K562 (cell line): ENCODE data around the gene RMC1. TPM values are rescaled to one million over a fixed set of nuclear protein-coding genes. Genes with fewer than 3 reads are reported as not detected.
A peak's percentile ranks its signal among the peaks of the same experiment; 100 is the strongest.

ENCODE experiments used
- ATF1 ChIP-seq, 2 experiments: fragments of 450-650 bp in 1 of 2; IDR thresholded peaks; 2 replicates each; pipeline ENCODE4 v1.6.1; 2016; ENCODE audit warnings: missing compliant biosample characterization in 1 of 2, missing genetic modification characterization in 1 of 2
- BRD9 ChIP-seq: fragments of 450-650 bp; IDR thresholded peaks from 2 replicates; pipeline ENCODE4 v1.6.1; 2018; ENCODE audit warnings: low read depth; ENCODE audit not compliant: partially characterized antibody
- BRF2 ChIP-seq: IDR thresholded peaks from 3 replicates; pipeline ENCODE4 v1.6.1; 2011; ENCODE audit warnings: borderline replicate concordance, mild to moderate bottlenecking; ENCODE audit not compliant: insufficient read length, insufficient read depth
- CBFA2T3 ChIP-seq: fragments of 450-650 bp; IDR thresholded peaks from 2 replicates; pipeline ENCODE4 v1.6.1; 2017
- CEBPB ChIP-seq: fragments of 450-650 bp; IDR thresholded peaks from 2 replicates; pipeline ENCODE4 v1.6.1; 2016; ENCODE audit warnings: missing genetic modification characterization, missing compliant biosample characterization
- CEBPG ChIP-seq, 3 experiments: fragments of 200-800 bp in 1 of 3; sonication (Bioruptor generic) in 1 of 3; sonication (generic) in 1 of 3; formaldehyde crosslinking in 1 of 3; IDR thresholded peaks in 2 of 3; conservative IDR thresholded peaks in 1 of 3; 2 replicates each; pipeline versions ENCODE4 v1.6.1 to v1.8.0; 2016 to 2022; ENCODE audit warnings: missing compliant biosample characterization in 2 of 3, missing genetic modification characterization in 2 of 3, mild to moderate bottlenecking in 1 of 3, missing genetic modification reagents in 1 of 3
- ELF1 ChIP-seq: fragments of 200-800 bp; sonication (Bioruptor generic); IDR thresholded peaks from 2 replicates; pipeline ENCODE4 v1.6.1; 2016; ENCODE audit warnings: missing genetic modification characterization, missing compliant biosample characterization
- ESRRB ChIP-seq: fragments of 250-450 bp; sonication (Bioruptor Pico); IDR thresholded peaks from 2 replicates; pipeline ENCODE4 v1.5.0; 2020; ENCODE audit warnings: mild to moderate bottlenecking, moderate library complexity, borderline replicate concordance
- FOXK2 ChIP-seq, 2 experiments: fragments of 450-650 bp; IDR thresholded peaks in 1 of 2; conservative IDR thresholded peaks in 1 of 2; 2 replicates each; pipeline ENCODE4 v1.6.1; 2016; ENCODE audit warnings: low read depth in 2 of 2, mild to moderate bottlenecking in 1 of 2
- GATAD2A ChIP-seq: fragments of 450-650 bp; IDR thresholded peaks from 2 replicates; pipeline ENCODE4 v1.6.1; 2017
- HCFC1 ChIP-seq: IDR thresholded peaks from 2 replicates; pipeline ENCODE4 v1.6.1; 2012; ENCODE audit warnings: low read depth, low read length, improper control_type of control experiment
- HLTF ChIP-seq: fragments of 450-650 bp; IDR thresholded peaks from 2 replicates; pipeline ENCODE4 v1.6.1; 2016
- HNRNPUL1 ChIP-seq: fragments of 200-400 bp; formaldehyde crosslinking; IDR thresholded peaks from 2 replicates; pipeline ENCODE4 v1.6.1; 2017; ENCODE audit warnings: low read length
- KAT2B ChIP-seq: IDR thresholded peaks from one replicate; pipeline ENCODE4 v1.6.1; 2012; ENCODE audit warnings: low read depth, mild to moderate bottlenecking, control low read depth, inconsistent platforms, low read length, moderate library complexity
- LEF1 ChIP-seq: fragments of 450-650 bp; IDR thresholded peaks from 2 replicates; pipeline ENCODE4 v1.6.1; 2016; ENCODE audit warnings: mild to moderate bottlenecking
- MAFG ChIP-seq: fragments of 450-650 bp; conservative IDR thresholded peaks from 2 replicates; pipeline ENCODE4 v1.6.1; 2016; ENCODE audit warnings: missing genetic modification characterization, missing compliant biosample characterization
- MCM2 ChIP-seq: fragments of 450-650 bp; IDR thresholded peaks from 2 replicates; pipeline ENCODE4 v1.6.1; 2017; ENCODE audit warnings: low read depth, mild to moderate bottlenecking
- NFE2 ChIP-seq: IDR thresholded peaks from 2 replicates; pipeline ENCODE4 v1.6.1; 2014; ENCODE audit warnings: antibody characterized with exemption, low read depth
- NONO ChIP-seq, 2 experiments: fragments of 200-400 bp in 1 of 2; fragments of 450-650 bp in 1 of 2; formaldehyde crosslinking in 1 of 2; IDR thresholded peaks; 2 replicates each; pipeline ENCODE4 v1.6.1; 2017; ENCODE audit warnings: low read depth in 2 of 2, mild to moderate bottlenecking in 2 of 2, moderate library complexity in 2 of 2, low read length in 1 of 2
- PHB2 ChIP-seq: fragments of 450-650 bp; IDR thresholded peaks from 2 replicates; pipeline ENCODE4 v1.6.1; 2017; ENCODE audit warnings: low read depth
- PHF20 ChIP-seq: fragments of 450-650 bp; IDR thresholded peaks from 2 replicates; pipeline ENCODE4 v1.6.1; 2018; ENCODE audit not compliant: partially characterized antibody
- PML ChIP-seq: IDR thresholded peaks from 2 replicates; pipeline ENCODE4 v1.6.1; 2012; ENCODE audit warnings: low read length, inconsistent platforms
- SAP30 ChIP-seq: fragments of 200-600 bp; sonication (generic); IDR thresholded peaks from 2 replicates; pipeline ENCODE4 v1.6.1; 2012; ENCODE audit warnings: borderline replicate concordance, low read depth, mild to moderate bottlenecking, moderate library complexity, low read length, control low read depth, inconsistent platforms; ENCODE audit not compliant: insufficient read depth, poor library complexity, severe bottlenecking
- SMAD4 ChIP-seq: fragments of 250-450 bp; sonication (Bioruptor Pico); conservative IDR thresholded peaks from 2 replicates; pipeline ENCODE4 v1.8.0; 2021; ENCODE audit warnings: inconsistent platforms, mild to moderate bottlenecking, moderate library complexity
- TGIF2 ChIP-seq: sonication (generic); formaldehyde crosslinking; IDR thresholded peaks from 2 replicates; pipeline ENCODE4 v1.8.1; 2022; ENCODE audit warnings: mild to moderate bottlenecking, missing genetic modification reagents, moderate library complexity
- TRIM24 ChIP-seq, 2 experiments: fragments of 450-650 bp; IDR thresholded peaks; 2 replicates each; pipeline ENCODE4 v1.6.1; 2016
- U2AF2 ChIP-seq: fragments of 200-400 bp; formaldehyde crosslinking; optimal IDR thresholded peaks from 2 replicates; pipeline ENCODE3; 2017; ENCODE audit warnings: low read depth, mild to moderate bottlenecking, low read length
- ZFX ChIP-seq: sonication (generic); formaldehyde crosslinking; IDR thresholded peaks from 2 replicates; pipeline ENCODE4 v1.8.0; 2022; ENCODE audit warnings: mild to moderate bottlenecking, missing genetic modification reagents, moderate library complexity
- ZNF12 ChIP-seq: sonication (generic); formaldehyde crosslinking; IDR thresholded peaks from 2 replicates; pipeline ENCODE4 v1.4.0; 2020; ENCODE audit warnings: mild to moderate bottlenecking, missing genetic modification reagents
- ZNF311 ChIP-seq: fragments of 250-450 bp; sonication (Bioruptor Pico); IDR thresholded peaks from 2 replicates; pipeline ENCODE4 v1.4.0; 2020; ENCODE audit warnings: mild to moderate bottlenecking, moderate library complexity
- ZNF316 ChIP-seq: fragments of 450-650 bp; IDR thresholded peaks from 2 replicates; pipeline ENCODE4 v1.6.1; 2016
- ZNF668 ChIP-seq: fragments of 250-450 bp; sonication (Bioruptor Pico); IDR thresholded peaks from 2 replicates; pipeline ENCODE4 v1.8.0; 2022; ENCODE audit warnings: mild to moderate bottlenecking, inconsistent platforms
- polyA plus RNA-seq, 8 experiments: library from polyadenylated mRNA; depleted of rRNA in 4 of 8; stranded (reverse) in 5 of 8; unstranded in 3 of 8; fragments of >200 nt; fragmentation: Nextera tagmentation in 2 of 8; fragmentation: Illumina TruSeq in 1 of 8; extraction: Ambion mirVana in 2 of 8; extraction: Trizol in 1 of 8; gene quantifications; 2 replicates each; pipeline versions ENCODE4 v1.2.1 to v1.2.3, GENCODE V29; 2011 to 2014; ENCODE audit warnings: inconsistent platforms in 1 of 8, missing spikeins in 1 of 8
- total RNA-seq, 7 experiments: library from RNA; depleted of rRNA in 6 of 7; stranded (reverse); fragments of >200 nt in 6 of 7; fragmentation: Illumina TruSeq in 2 of 7; extraction: Trizol in 2 of 7; gene quantifications; 2 replicates each; pipeline versions ENCODE4 v1.2.1 to v1.2.3, GENCODE V29; 2011 to 2021; ENCODE audit warnings: low replicate concordance in 1 of 7

The RMC1 gene
- total and polyA plus RNA-seq, 9 of the 15 experiments (the other 6 are each of a cell fraction or from before 2014, with no cell fraction given): 7.5 to 42.4 (median 35.5) TPM

GRCh38 chr18:23568281-23569138 is 65.2 kb downstream of the RMC1 start (continued):
- no peak for TF ChIP-seq BRF2
- no peak for TF ChIP-seq TRIM24 (IDR thresholded peaks at IDR 0.05)
- TF ChIP-seq SMAD4: no peak
- no peak for TF ChIP-seq HCFC1
- TF ChIP-seq GATAD2A: no peak
- TF ChIP-seq FOXK2 (conservative IDR thresholded peaks at IDR 0.05 in 1 of 2, IDR thresholded peaks at IDR 0.05 in 1 of 2; ENCODE audit: low read depth in 2 of 2): no peak
- no peak for TF ChIP-seq PHB2
- TF ChIP-seq ATF1 (CRISPR knock-in tag; IDR thresholded peaks at IDR 0.05): no peak
- no peak for TF ChIP-seq ATF1 (tag; IDR thresholded peaks at IDR 0.05)
- peak; percentile 88 for TF ChIP-seq MAFG (tag)
- no peak for TF ChIP-seq TGIF2 (CRISPR knock-in tag)
- TF ChIP-seq CEBPG (CRISPR knock-in tag; IDR thresholded peaks at IDR 0.05): no peak
- peak in 1 of 2 experiments; percentile 81; a peak in 2 of 4 replicates for TF ChIP-seq CEBPG (tag; conservative IDR thresholded peaks at IDR 0.05 in 1 of 2, IDR thresholded peaks at IDR 0.05 in 1 of 2)
- no peak for TF ChIP-seq ELF1 (tag)
- TF ChIP-seq ZFX (CRISPR knock-in tag): no peak
- TF ChIP-seq ESRRB (CRISPR knock-in tag): no peak
- peak; percentile 40; the same call in 1 of the 2 replicates for TF ChIP-seq ZNF316
- TF ChIP-seq KAT2B: no peak
- no peak for TF ChIP-seq ZNF311
- TF ChIP-seq CEBPB: peak; percentile 53; the same call in 1 of the 2 replicates
- no peak for TF ChIP-seq ZNF668 (CRISPR knock-in tag)
- TF ChIP-seq LEF1: no peak
- TF ChIP-seq PML: no peak
- TF ChIP-seq CBFA2T3: no peak
- no peak for TF ChIP-seq ZNF12 (CRISPR knock-in tag)
- TF ChIP-seq NONO (IDR thresholded peaks at IDR 0.05; ENCODE audit: low read depth in 2 of 2, low read length in 1 of 2): no peak
- no peak for TF ChIP-seq BRD9
- TF ChIP-seq NFE2: no peak
- no peak for TF ChIP-seq HNRNPUL1
- no peak for TF ChIP-seq U2AF2
- TF ChIP-seq HLTF: no peak
- no peak for TF ChIP-seq MCM2
- no peak for TF ChIP-seq SAP30
- TF ChIP-seq PHF20: no peak
